Heart left ventricle (tissue), 16 donors: ENCODE data around the gene ERP27. TPM values are rescaled to one million over a fixed set of nuclear protein-coding genes. Genes with fewer than 3 reads are reported as not detected.

Source experiments
- ATAC-seq, 4 donors: fragments of 200-7000 bp; cut with Tn5 transposase; one replicate each; pipeline ENCODE4 v1.9.1; 2020 to 2022; ENCODE audit warnings: moderate library complexity in 4 of 4, mild to moderate bottlenecking in 3 of 4, moderate number of reproducible peaks in 1 of 4
- DNase-seq, 5 donors: peaks; one replicate each; pipeline ENCODE4 v3.0.0-alpha.2; 2020
- H3K27ac ChIP-seq, 12 donors: fragments of 200-600 bp; sonication (generic) in 4 of 12; one replicate each; pipeline versions ENCODE4 v1.5.0 to v1.8.0; 2016 to 2022; ENCODE audit warnings: mild to moderate bottlenecking in 2 of 12
- H3K27me3 ChIP-seq, 9 donors: fragments of 200-600 bp; sonication (generic) in 2 of 9; one replicate each; pipeline versions ENCODE4 v1.5.1 to v1.8.0; 2016 to 2022; ENCODE audit warnings: mild to moderate bottlenecking in 3 of 9
- H3K36me3 ChIP-seq, 9 donors: fragments of 200-600 bp; sonication (generic) in 2 of 9; one replicate each; pipeline versions ENCODE4 v1.5.0 to v1.8.0; 2018 to 2022; ENCODE audit warnings: mild to moderate bottlenecking in 2 of 9
- H3K4me1 ChIP-seq, 12 donors: fragments of 200-600 bp; sonication (generic) in 4 of 12; one replicate each; pipeline versions ENCODE4 v1.5.0 to v1.8.0; 2016 to 2022; ENCODE audit warnings: mild to moderate bottlenecking in 3 of 12
- H3K4me3 ChIP-seq, 12 donors: fragments of 200-600 bp; sonication (generic) in 4 of 12; one replicate each; pipeline versions ENCODE4 v1.5.0 to v1.8.0; 2017 to 2022; ENCODE audit warnings: mild to moderate bottlenecking in 9 of 12, moderate library complexity in 4 of 12
- H3K9me3 ChIP-seq, 12 donors: fragments of 200-600 bp; sonication (generic) in 4 of 12; one replicate each; pipeline versions ENCODE4 v1.5.0 to v1.8.0; 2016 to 2022; ENCODE audit warnings: mild to moderate bottlenecking in 1 of 12
- CTCF ChIP-seq, 12 donors: fragments of 200-600 bp; sonication (generic) in 4 of 12; IDR thresholded peaks; one replicate each; pipeline versions ENCODE4 v1.5.0 to v1.8.0; 2018 to 2022; ENCODE audit warnings: antibody characterized with exemption in 12 of 12, mild to moderate bottlenecking in 5 of 12
- POLR2A ChIP-seq, 2 donors: fragments of 450-650 bp; IDR thresholded peaks; one replicate each; pipeline ENCODE4 v1.6.1; 2017; ENCODE audit warnings: antibody characterized with exemption in 2 of 2, mild to moderate bottlenecking in 2 of 2, moderate library complexity in 2 of 2
- WGBS, 4 donors: extraction: QIAGEN DNeasy Blood & Tissue Kit in 2 of 4; methylation state at CpG; one replicate each; pipeline versions ENCODE4 v1.1.5 to v1.1.7; 2013 to 2018; 5-methylcytosine and 5-hydroxymethylcytosine counted together
- intact Hi-C, 10 donors: fragments of 100-400 bp; cut with DNase I; formaldehyde crosslinking; loops; one replicate each; pipeline versions ENCODE4 v1.11.1 to v1.14.2; 2022
- polyA plus RNA-seq, 2 donors: library from polyadenylated mRNA; stranded (reverse); fragments of 200-250 nt; gene quantifications; one replicate each; pipeline ENCODE4 v1.2.3, GENCODE V29; 2013
- total RNA-seq, 9 donors: library from RNA; depleted of rRNA in 2 of 9; stranded (reverse); fragments of >200 nt in 2 of 9; fragmentation: NEBNext Ultra II Directional in 3 of 9; extraction: Animal tissue kit (Norgen Biotek cat#: 25700) in 3 of 9; gene quantifications; one replicate each; pipeline versions ENCODE4 v1.1.0 to v1.2.4, GENCODE V29; 2016 to 2023
- donor health status: ischemic (EF 13 %, LVEDD 7.1; RV severe dilation, severe dysfunction).
- donor health status: healthy with polysubstance abuse.
- donor health status: DM: no; HTN: yes; CAD: no.
- donor health status: DM: no; HTN: no; CAD: no.
- donor health status: ischemic (EF 25% LVEDD 6.9; RV normal size, moderate dysfunction).
- donor health status: ischemic (EF 25% LVEDD 5.7; RV mildly dilated, moderate dysfunction).
- donor health status: healthy.
- donor health status: DM: yes; HTN: yes; CAD: no.
- donor health status: ischemic (EF 35%, LVEDD 5.7; RV mildly dilated, moderate dysfunction).
- donor health status: nonischemic (EF 11% LVEDD 7.7; RV severe dilation, severe dysfunction).
- donor health status: DM: yes; HTN: yes; CAD: no.
- donor health status: PGD.
- donor health status: ischemic (EF 29% LVEDD 5.4; RV normal size, mild dysfunction).
- donor health status: nonischemic (EF 23%, LVEDD 6.1; RV moderate dilation, normal function).

Gene ERP27
- total and polyA plus RNA-seq, 11 donors = 0.12 to 0.93 (median 0.22) TPM; not detected in 2

- TF ChIP-seq POLR2A (IDR thresholded peaks at IDR 0.05) (no peak), CTCF (IDR thresholded peaks at IDR 0.05) (no peak)
- intact Hi-C loops = loop anchor here in 1 of 10 donors (10.0 kb wide), 1 partner anchor 53 kb away; no protein-coding TSS in a partner anchor
- Histone ChIP-seq H3K9me3 (no peaks in the 10 kb centered on the region), H3K4me1 (peaks cover 0 to 12% (median 0%) of the 10 kb centered on the region in 12 donors), H3K4me3 (no peak overlapping the region), H3K36me3 (peaks cover 0 to 29% (median 0%) of the 10 kb centered on the region in 9 donors), H3K27me3 (no peaks in the 10 kb centered on the region), H3K27ac (no peak overlapping the region)
- DNase-seq (no peak), ATAC-seq (no peak)
- WGBS, 4 donors = 95% methylated on average over 7 of the region's 7 CpGs
Observed at GRCh38 chr12:14931791-14932560, 6.4 kb downstream of the ERP27 start.

GRCh38 chr12:14931359-14931758, 7.0 kb downstream of the ERP27 start:
- peaks cover 0 to 29% (median 0%) of the 10 kb centered on the region in 9 donors for H3K36me3 ChIP-seq
- ATAC-seq (no peak), DNase-seq (no peak)
- H3K27me3 ChIP-seq = no peaks in the 10 kb centered on the region
- H3K9me3 ChIP-seq = no peaks in the 10 kb centered on the region
- H3K4me1 ChIP-seq = peaks cover 0 to 12% (median 0%) of the 10 kb centered on the region in 12 donors
- intact Hi-C loops = loop anchor here in 1 of 10 donors (10.0 kb wide), 1 partner anchor 53 kb away; no protein-coding TSS in a partner anchor
- TF ChIP-seq POLR2A (IDR thresholded peaks at IDR 0.05) (no peak), CTCF (IDR thresholded peaks at IDR 0.05) (no peak)
- no peak overlapping the region for H3K27ac ChIP-seq
- no peak overlapping the region for H3K4me3 ChIP-seq
- 91 to 97% (median 93%) methylated on average over 4 of the region's 4 CpGs for WGBS, 4 donors

GRCh38 chr12:14930299-14930698, 8.0 kb downstream of the ERP27 start:
- Histone ChIP-seq H3K4me3 (no peak overlapping the region), H3K9me3 (no peaks in the 10 kb centered on the region), H3K27ac (no peak overlapping the region), H3K36me3 (peaks cover 0 to 29% (median 0%) of the 10 kb centered on the region in 9 donors), H3K27me3 (no peaks in the 10 kb centered on the region), H3K4me1 (peaks cover 0 to 12% (median 0%) of the 10 kb centered on the region in 12 donors)
- TF ChIP-seq CTCF (IDR thresholded peaks at IDR 0.05) (no peak), POLR2A (IDR thresholded peaks at IDR 0.05) (no peak)
- DNase-seq (no peak), ATAC-seq (no peak)
- intact Hi-C loops = loop anchor here in 1 of 10 donors (10.0 kb wide), 1 partner anchor 55 kb away; no protein-coding TSS in a partner anchor

- no peak for ATAC-seq
- Histone ChIP-seq H3K27me3 (no peaks in the 10 kb centered on the region), H3K9me3 (no peaks in the 10 kb centered on the region), H3K36me3 (peaks cover 0 to 19% (median 0%) of the 10 kb centered on the region in 9 donors), H3K4me3 (peak overlapping the region in 1 of 12 donors; percentile 7), H3K4me1 (peaks cover 0 to 12% (median 0%) of the 10 kb centered on the region in 12 donors), H3K27ac (peak overlapping the region in 3 of 12 donors; percentile 16 to 22 (median 21))
- intact Hi-C loops = no loop called here
- 37 to 47% (median 44%) methylated on average over 4 of the region's 4 CpGs for WGBS, 4 donors
- DNase-seq = no peak
- no peak for TF ChIP-seq CTCF (IDR thresholded peaks at IDR 0.05)
- TF ChIP-seq POLR2A (IDR thresholded peaks at IDR 0.05) = no peak
Observed at GRCh38 chr12:14928931-14929330, 9.4 kb downstream of the ERP27 start.
